NOMO-1 (cell line): ENCODE measurements around the gene ERCC6.

Experiments
- DNase-seq, 2 experiments: peaks; one replicate each; lab custom pipeline; 2025; ENCODE audit not compliant: unreplicated experiment in 2 of 2; lab: John Stamatoyannopoulos, UW

ERCC6 gene

DNA sequence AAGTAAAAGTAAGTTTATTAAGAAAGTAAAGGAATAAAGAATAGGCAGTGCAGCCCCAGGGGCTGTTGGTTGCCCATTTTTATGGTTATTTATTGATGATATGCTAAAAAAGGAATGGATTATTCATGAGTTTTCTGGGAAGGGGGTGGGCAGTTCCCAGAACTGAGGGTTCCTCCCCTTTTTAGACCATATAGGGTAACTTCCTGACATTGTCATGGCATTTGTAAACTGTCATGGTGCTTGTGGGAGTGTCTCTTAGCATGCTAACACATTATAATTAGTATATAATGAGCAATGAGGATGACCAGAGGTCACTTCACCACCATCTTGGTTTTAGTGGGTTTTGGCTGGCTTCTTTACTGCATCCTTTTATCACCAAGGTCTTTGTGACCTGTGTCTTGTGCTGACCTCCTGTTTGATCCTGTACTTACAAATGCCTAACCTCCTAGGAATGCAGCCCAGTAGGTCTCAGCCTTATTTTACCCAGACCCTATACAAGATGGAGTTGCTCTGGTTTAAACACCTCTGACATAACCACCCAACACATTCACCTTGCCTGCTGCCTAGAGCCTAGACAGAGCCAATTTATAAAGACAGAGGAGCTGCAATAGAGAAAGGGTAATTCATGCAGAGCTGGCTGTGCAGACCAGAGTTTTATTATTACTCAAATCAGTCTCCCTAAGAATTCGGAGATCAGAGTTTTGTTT, 10.9 kb upstream of the ERCC6 start:
- DNase-seq: no peak

DNA sequence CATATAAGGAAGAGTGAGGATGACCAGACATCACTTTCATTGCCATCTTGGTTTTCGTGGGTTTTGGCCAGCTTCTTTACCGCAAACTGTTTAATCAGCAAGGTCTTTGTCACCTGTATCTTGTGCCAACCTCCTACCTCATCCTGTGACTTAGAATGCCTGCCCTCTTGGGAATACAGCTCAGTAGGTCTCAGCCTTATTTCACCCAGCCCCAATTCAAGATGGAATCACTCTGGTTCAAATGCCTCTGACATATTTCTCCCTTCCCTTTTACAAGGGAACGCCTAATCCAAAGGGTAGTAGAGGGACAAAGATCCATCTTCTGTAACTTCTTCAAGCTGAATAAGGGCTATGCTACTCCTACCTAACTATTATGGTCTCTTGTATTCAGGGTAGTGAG, 4.7 kb upstream of the ERCC6 start:
- no peak for DNase-seq

DNA sequence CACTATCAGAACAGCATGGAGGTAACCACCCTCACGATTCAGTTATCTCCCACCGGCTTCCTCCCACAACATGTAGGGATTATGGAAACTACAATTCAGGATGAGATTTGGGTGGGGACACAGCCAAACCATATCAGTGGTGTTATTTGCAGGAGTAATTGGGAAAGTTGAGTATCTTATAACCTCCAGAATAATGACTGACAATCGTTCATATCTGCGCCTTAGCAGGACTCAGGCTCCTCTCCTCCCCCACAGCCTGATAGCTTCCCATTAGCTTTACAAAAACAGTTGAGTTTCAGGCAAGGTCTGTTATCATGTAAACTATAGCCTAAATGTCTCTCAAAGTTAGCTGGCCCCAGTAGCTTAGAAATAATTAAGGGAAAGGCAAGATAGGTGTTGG, 3.4 kb upstream of the ERCC6 start:
- DNase-seq: no peak

DNA sequence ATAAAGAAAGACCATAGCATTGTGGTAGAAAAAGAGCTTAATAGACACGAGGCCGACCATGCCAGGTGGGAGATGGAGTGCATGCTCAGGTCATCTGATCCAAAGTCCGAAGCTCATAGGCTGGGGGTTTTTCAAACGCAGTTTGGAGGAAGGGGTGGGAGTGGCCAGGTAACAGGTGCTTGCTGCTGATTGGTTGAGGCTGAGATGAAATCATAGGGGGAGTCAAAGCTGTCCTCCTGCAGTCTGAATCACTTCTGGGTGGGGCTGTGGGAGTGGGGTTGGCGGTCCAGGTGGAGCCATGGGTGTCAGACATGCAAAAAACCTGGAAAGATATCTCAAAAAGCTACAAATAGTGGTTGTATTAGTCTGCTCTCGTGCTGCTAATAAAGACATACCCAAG, 2.8 kb upstream of the ERCC6 start:
- DNase-seq: no peak

DNA sequence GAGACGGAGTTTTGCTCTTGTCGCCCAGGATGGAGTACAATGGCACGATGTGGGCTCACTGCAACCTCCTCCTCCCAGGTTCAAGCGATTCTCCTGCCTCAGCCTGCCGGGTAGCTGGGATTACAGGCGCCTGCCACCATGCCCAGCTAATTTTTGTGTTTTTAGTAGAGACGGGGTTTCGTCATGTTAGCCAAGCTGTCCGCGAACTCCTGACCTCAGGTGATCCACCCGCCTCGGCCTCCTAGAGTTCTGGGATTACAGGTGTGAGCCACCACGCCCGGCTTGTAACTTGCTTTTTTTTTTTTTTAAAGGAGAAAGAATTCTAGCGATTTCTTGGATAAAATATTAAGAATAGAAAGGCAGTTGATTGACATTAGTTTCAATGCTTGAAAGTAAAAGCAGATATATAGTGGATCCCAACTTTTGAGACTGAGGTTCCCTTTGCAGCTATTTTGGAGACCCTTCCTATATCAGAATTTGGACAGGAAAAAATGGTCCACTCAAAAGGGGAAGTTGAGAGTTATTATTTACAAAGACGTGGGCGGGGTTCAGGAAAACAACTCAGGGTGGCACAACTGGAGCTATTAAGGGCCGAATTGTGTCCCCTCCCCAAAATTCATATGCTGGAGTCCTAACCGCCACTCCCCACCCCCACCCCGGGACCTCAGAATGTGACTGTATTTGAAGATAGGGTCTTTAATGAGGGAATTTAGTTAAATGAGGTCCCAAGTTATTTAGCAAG, 1.3 kb upstream of the ERCC6 start:
- peak in 1 of 2 experiments; percentile 11 for DNase-seq

DNA sequence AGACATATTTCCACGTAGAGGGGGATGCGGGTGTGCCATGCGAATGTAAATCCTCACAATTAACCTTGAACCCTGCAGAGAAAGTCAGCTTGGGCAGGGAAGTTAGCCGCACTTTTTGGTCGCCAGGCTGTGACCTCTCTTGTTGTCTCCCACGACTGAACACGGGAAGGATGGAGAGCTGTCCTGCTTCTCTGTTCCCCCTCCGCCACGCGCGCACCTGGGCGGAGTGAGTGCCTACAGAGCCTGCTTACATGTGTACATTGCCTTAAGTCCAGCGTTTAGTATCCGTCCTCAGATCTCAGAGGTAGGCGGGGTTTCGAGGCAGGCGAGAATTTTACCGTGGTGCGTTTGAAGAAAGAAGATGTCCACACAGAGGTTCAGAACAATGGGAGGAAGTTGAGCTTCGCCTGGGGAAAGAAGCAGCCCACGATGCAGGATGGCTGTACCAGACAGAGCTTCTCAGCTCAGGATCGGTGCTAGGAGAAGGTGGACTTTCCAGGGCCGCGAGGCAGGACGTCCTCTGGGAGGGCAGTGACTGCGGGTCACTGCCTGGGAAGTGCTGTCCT, 482 bp upstream of the ERCC6 start:
- DNase-seq: peak; percentile 35 to 65

DNA sequence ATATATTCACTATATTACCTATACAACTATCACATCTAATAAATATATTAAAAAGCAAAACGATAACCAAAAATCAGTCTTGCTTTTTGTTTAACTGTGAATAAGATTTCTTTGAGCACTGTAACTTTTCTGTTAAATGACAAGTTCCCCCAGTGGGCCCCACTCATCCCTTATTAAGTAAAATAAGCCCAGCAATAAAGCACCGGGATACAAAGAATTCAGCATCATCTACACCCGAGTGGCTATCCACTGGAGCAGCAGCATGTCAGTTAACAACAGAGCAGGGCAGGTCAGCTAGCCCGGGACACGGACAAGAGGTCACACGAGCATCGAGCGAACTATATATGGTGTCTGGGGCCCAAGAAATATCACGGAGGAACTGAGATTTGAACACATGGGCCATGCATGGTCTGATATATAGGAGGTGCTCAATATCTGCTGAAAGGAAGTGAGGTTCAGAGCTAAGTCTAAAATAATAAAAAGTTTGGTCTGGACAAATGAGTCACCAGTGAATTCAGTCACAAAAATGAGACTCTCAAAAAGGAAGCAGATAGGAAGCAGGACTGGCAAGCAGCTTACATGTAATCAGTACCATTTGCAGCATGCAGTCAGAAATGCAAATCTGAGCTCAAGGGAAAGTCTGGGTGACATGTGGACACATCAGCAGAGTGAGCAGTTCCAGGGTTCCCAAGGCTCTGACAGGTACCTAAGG, 4.1 kb downstream of the ERCC6 start:
- DNase-seq: peak; percentile 26 to 69

DNA sequence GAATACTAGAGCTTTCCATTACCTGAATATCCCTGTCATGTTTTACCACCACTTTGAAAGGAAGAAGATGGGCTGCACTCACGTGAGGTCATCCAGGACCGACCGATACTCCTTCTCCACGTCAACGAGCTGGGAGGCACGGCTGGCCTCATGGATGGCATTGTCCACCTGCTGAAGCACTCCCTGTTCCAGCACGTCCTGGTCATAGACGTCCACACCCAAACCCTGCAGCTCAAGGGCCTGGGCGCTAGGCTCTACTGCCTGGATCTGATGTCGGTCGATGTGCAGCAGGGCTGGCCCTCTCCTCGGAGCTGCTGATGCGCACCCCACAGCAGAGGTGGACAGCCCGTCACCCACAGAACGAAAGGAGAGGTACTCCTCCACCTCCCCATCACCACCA, 6.5 kb downstream of the ERCC6 start:
- DNase-seq: no peak

DNA sequence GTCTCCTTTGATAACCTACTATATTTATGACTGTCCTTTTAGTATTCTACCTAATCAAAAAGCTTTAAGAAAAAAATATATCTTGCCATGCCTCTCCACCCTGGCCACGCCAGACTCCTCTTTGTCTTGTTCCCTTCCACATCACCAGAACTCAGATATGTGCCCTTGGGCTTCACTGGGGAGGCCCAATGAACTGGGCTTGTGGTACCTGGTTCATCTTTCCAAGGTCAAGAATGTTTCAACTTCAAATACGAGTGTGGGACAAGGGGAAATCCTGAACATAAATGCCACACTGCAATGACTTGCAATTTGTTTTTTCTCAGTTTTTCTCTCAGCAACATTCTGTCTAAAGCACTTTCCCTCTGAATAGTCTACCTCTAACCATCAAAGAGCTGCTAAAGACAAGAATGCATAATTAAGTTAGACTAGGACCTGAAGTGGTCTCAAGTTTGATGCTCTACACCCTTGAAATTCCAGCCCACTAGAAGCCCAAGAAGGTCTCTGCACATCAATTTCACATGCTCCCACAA, 9.9 kb downstream of the ERCC6 start:
- DNase-seq: no peak

DNA sequence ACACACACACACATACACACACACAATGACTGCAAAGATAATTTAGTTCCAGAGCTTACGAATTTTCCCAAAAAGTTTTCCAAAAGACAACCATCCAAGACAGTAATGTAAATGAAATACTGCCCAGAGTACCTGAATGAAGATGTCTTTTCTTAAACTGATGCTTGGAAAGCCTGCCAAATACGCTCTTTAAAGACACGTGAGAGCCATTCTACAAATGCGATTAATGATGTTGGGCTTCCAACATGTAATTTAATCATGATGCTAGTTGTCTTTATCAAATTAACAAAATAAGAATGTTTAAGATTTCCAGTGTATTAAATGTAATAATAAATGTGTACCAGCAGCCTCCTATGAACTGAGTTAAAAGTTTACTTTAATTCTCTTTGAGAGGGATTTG, 11.1 kb downstream of the ERCC6 start:
- DNase-seq: no peak

DNA sequence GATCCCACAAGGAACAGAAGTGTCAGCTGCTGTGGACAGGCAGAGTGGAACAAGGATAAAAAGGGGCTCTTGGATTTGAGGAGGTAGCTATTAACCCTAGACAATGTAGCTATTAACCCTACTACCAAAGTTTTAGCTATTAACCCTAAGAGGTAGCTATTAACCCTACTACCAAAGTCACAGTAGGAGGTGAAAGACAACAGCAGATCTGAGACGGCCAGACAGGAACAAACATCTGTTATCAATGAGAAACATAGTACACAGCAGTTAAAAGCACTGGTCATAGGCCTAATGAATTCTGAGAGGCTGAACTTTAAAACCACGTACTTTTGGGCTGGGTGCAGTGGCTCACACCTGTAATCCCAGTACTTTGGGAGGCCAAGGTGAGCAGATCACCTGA, 11.9 kb downstream of the ERCC6 start:
- DNase-seq: no peak

DNA sequence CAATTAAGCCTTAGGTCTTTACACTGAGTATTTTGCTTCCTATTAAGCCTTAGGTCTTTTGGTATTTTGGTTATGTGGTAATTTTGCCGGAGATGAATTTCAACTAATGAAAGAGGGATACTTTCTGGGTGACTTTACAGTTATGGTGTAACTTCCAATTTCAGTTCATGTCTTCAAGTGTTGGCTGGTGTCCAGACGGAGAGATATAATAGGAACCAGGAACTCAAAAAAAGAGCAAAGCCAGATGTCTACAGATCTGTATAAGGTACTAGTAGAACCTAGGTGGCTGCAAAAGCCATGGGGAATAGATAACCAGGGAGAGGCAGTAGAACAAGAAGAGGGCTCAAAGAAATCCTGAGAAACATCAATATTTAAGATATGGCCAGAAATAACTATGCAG, 12.3 kb downstream of the ERCC6 start:
- DNase-seq: peak in 1 of 2 experiments; percentile 69

DNA sequence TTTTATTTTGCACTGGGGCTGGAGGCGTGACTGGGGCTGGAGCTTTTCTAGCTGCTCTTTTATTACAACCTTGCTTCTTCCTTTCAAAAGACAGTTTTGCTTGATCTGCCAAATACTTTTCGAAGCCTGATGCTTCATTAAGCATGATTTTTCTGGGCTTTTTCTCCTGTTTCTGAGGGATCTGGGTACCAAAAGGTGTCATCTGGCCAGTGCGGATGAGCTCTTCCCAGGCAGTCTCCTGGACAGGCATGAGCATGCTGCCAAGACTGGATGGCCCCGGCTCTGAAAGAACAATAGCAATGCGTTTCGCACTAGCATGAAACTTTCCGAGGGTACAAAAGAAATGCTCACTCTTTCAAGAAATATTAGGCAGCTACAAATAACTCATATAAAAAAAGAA, 14.4 kb downstream of the ERCC6 start:
- DNase-seq: no peak

DNA sequence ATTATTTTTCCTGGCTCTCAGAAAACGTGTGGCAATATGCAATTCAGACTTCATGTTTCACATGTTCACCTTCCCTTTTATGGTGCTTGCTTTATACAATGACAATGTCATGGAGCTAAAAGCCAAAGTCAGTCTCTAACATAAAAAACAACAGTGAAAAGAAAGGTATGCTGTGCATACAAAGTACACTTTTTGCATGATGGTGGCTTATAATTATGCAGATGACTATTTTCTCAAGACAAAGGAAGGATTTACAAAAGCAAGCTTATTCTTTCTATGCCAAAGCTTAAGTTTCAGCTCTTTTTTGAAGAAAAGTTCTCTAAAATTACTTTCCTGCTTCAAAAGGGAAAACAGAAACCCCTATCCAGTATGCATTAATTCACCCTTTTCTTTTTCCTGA, 15.6 kb downstream of the ERCC6 start:
- DNase-seq: no peak

DNA sequence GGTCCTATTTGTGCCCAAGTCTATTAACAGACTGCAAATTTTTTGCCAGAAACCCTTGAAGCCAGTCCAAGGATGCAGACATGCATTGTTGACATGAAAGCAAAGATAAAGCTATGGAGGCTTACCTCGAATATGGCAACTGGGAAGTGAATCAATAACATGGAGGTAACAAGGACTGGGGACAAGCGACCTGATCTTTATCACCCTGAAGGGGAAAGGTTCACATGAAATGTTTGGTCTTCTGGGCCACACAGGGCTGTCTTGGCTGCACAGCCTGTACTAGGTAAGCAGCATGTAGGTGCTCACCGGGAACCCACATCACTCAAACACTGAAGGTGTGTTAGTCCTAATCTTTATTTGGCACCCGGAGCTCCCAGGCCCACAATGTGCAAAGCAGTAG, 17.9 kb downstream of the ERCC6 start:
- no peak for DNase-seq

DNA sequence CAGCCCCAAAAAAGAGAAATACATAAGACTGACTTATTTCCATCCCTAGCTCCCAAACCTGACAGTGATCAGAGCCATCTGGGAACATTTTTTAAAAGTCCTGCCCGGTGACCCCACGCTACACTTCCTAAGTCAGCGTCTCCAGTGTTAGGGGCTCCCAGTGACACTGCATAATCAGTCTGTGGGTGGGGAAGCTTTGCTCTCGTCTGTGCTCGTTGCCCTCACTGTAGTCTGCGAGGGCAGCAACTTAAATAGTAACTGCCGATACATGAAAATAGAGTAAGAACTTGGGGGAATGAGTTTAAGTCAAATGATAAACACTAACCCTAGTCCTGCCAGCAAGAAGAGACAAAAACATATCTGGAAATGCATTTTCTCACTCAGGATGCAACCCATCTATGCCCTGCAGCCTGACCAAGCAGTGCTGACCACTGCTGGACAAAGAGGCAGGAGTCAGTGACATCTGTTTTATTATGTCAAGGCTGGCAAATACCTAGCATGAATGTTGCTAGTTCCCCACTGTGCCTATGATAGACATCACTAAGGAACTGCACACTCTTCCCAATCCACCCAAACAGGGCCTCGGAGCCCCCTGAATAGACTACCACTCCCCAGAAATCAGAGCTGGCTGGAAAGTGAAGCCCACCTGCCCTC, 18.7 kb downstream of the ERCC6 start:
- no peak for DNase-seq

DNA sequence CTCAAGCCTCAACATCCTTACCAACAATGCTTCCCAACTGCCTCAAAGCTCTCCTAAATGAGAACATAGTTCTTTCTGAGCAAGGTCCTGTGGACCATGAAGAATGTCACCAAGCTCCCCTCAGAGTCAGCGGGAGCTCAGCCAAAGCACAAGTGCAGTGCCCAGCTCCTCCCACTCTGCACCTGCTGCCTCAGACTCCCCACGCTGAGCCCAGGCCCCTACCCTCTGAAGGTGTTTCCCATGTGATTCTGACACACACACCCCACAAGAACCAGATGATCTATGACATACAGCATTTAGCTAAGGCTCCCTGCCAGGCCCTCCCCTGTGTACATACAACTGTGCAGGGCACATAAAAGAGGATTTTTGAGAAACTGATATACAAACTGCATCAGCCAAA, 19.2 kb downstream of the ERCC6 start:
- DNase-seq: no peak

DNA sequence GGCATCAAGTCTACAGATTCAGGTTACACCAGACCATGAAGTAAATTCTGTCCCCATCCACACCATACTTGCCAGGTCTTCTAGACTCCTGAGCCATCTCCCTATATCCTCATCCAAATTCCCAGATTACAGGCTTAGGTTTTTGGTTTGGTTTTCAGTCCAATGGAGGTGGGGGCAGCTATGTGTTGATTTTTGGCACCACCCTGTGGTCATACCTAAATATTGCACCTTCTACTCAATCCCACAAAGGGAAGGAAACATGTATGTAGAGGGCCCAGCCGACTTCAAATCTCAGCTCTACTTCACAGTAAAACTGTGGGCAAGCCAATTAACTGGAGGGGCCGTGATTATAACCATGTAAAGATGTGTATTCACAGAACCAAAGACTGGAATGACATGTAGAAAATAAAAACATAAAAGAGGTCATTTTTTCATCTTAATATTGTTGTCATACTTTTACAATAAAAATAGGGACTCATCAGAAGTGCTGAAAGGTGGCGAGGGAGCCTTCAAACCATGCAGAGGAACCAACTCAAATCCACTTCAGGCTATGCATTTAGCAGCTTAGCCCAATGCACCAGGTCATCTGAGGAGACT, 19.8 kb downstream of the ERCC6 start:
- peak; percentile 4 to 22 for DNase-seq

DNA sequence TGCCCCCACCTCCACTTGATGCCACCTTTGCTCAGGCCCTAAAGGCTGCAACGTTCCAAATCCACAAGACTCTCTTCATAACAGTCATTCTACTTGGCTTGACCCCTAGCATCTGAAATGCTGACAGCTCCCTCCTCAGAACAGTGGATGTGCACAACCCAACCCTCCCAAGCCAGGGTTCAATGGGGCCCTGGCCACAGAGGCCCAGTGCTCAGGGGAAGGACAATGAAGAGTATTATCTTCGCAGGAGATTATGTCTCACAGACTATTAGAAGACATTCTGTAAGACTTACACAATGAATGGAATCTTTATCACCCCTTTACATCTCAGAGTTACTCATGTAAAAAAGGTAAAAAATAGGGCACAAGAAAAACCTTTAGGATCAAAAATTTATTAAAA, 20.4 kb downstream of the ERCC6 start:
- DNase-seq: no peak

DNA sequence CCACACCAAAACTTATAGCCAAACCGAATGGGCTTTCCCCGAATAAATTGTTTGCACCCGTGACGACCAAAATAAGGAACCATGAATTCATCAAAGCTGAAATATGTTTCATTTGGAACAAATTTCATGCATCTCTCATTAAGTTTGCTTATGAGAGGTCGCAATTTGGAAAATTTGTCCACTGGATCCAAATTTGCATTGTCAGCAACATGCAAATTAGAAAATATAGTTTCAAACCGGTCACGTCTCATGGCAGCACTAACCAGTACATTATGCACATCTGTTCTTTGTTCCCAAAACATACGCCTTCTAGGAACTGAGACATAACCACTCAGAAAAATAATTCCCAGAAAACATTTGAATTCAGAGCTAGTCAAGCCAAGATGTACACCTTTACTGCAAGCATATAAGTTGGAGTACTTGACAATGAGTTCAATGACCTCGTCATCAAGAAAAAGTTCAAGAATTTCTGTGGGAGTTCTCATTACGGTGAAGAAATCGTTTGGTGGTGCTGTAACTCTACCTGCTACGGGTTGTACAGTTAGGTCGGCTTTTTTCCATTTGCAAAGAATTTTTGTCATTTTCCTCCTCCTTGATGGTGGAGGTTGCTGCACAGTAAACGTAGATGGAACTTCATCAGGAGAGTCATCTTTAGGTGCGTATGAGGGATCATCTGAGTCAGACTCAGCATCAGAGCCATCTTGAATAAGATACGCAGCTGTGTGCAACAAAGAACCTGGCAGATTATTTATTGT, 22.5 kb downstream of the ERCC6 start:
- DNase-seq: no peak
